Measurements from ENCODE around the gene PSMC5.
"Not testable (repeated sequence)": the region's sequence is repeated elsewhere in the genome, so short reads cannot be mapped to it uniquely, and the experiment has no call there.

The PSMC5 gene

GRCh38 chr17:63841350-63842172, 14.3 kb downstream of the PSMC5 start:
- DNase-seq: no peak

- no peak for DNase-seq
Measured at GRCh38 chr17:63842173-63842539, 14.9 kb downstream of the PSMC5 start.

- DNase-seq: peak; percentile 89
Measured at GRCh38 chr17:63842540-63843386, 15.5 kb downstream of the PSMC5 start, which contains the start of gene SMARCD2. Gene SMARCD2 (minus strand): TSS chr17:63842685. CDS start chr17:63842674, 11 bp downstream.

- DNase-seq: not testable (repeated sequence)
Measured at GRCh38 chr17:63843387-63843888, 16.2 kb downstream of the PSMC5 start.

- no peak for DNase-seq
Measured at GRCh38 chr17:63843910-63844677, 16.9 kb downstream of the PSMC5 start.

GRCh38 chr17:63845509-63845908, 18.3 kb downstream of the PSMC5 start:
- no peak for DNase-seq

GRCh38 chr17:63847525-63848249, 20.5 kb downstream of the PSMC5 start:
- DNase-seq: no peak

GRCh38 chr17:63848834-63849689, 21.8 kb downstream of the PSMC5 start:
- no peak for DNase-seq

GRCh38 chr17:63850401-63850800, 23.2 kb downstream of the PSMC5 start:
- no peak for DNase-seq

GRCh38 chr17:63853260-63853659, 26.0 kb downstream of the PSMC5 start:
- no peak for DNase-seq

- DNase-seq: no peak
Measured at GRCh38 chr17:63854709-63855108, 27.5 kb downstream of the PSMC5 start.

- DNase-seq: no peak
Measured at GRCh38 chr17:63855185-63855584, 28.0 kb downstream of the PSMC5 start.

GRCh38 chr17:63856425-63856824, 29.2 kb downstream of the PSMC5 start:
- not testable (repeated sequence) for DNase-seq

GRCh38 chr17:63859257-63859656, 32.0 kb downstream of the PSMC5 start:
- no peak for DNase-seq

GRCh38 chr17:63866625-63867024, 39.4 kb downstream of the PSMC5 start:
- not testable (repeated sequence) for DNase-seq

- DNase-seq: not testable (repeated sequence)
Measured at GRCh38 chr17:63869491-63870291, 42.5 kb downstream of the PSMC5 start.

- DNase-seq: not testable (repeated sequence)
Measured at GRCh38 chr17:63870292-63870665, 43.0 kb downstream of the PSMC5 start.

- DNase-seq: not testable (repeated sequence)
Measured at GRCh38 chr17:63871646-63872365, 44.6 kb downstream of the PSMC5 start.

GRCh38 chr17:63873577-63873976, 46.3 kb downstream of the PSMC5 start, which contains the start of gene CSH2:
Gene CSH2 (minus strand): TSS chr17:63873677. CDS start chr17:63873614, 63 bp downstream.
- not testable (repeated sequence) for DNase-seq

All from NCI-H2081 treated with DMSO at 0.1 percent for 48 hours (cell line).